Right ventricle myocardium superior (tissue), 1 donor: ENCODE data around the gene N4BP2L2. TPM values are rescaled to one million over a fixed set of nuclear protein-coding genes. Genes with fewer than 3 reads are reported as not detected.

ENCODE experiments used
- ATAC-seq: fragments of 200-7000 bp; cut with Tn5 transposase; one replicate; pipeline ENCODE4 v1.9.1; 2020; ENCODE audit warnings: mild to moderate bottlenecking; ENCODE audit not compliant: poor library complexity
- DNase-seq: peaks from one replicate; pipeline ENCODE4 v3.0.0-alpha.2; 2020
- intact Hi-C: fragments of 100-400 bp; cut with DNase I; formaldehyde crosslinking; loops from one replicate; pipeline ENCODE4 v1.11.2; 2022
- total RNA-seq: library from RNA; stranded (reverse); fragmentation: NEBNext Ultra II Directional; extraction: Animal tissue kit (Norgen Biotek cat#: 25700); gene quantifications from one replicate; pipeline ENCODE4 v1.2.1, GENCODE V29; 2021
- donor health status: DM: no; HTN: yes; CAD: no; lungs with severe emphysema.

Gene N4BP2L2
- total RNA-seq, 1 donor from 2014 or later, result 123 TPM

- intact Hi-C loops, result no loop called here
- no peak for ATAC-seq
- DNase-seq, result no peak
Observed at GRCh38 chr13:32431361-32431760, 107.2 kb downstream of the N4BP2L2 start.

- ATAC-seq (no peak), DNase-seq (no peak)
- intact Hi-C loops, result no loop called here
Observed at GRCh38 chr13:32430018-32430747, 108.4 kb downstream of the N4BP2L2 start.

- ATAC-seq, result no peak
- no peak for DNase-seq
- intact Hi-C loops, result no loop called here
Observed at GRCh38 chr13:32429433-32429909, 109.1 kb downstream of the N4BP2L2 start.

- ATAC-seq, result peak; percentile 25
- intact Hi-C loops, result no loop called here
- DNase-seq, result no peak
Observed at GRCh38 chr13:32428581-32429432, 109.8 kb downstream of the N4BP2L2 start.

- peak; percentile 78 for DNase-seq
- ATAC-seq, result peak; percentile 73
- intact Hi-C loops, result no loop called here
Observed at GRCh38 chr13:32427852-32428580, 110.6 kb downstream of the N4BP2L2 start, which contains the start of gene N4BP2L1. Gene N4BP2L1 (minus strand): TSS chr13:32428130. CDS start chr13:32428082, 48 bp downstream.

- peak; percentile 63 for DNase-seq
- ATAC-seq, result peak; percentile 40
- intact Hi-C loops, result no loop called here
Observed at GRCh38 chr13:32426990-32427851, 111.4 kb downstream of the N4BP2L2 start.

GRCh38 chr13:32426191-32426989, 112.2 kb downstream of the N4BP2L2 start:
- DNase-seq, result no peak
- ATAC-seq, result peak; percentile 36
- intact Hi-C loops, result no loop called here

GRCh38 chr13:32425158-32425557, 113.4 kb downstream of the N4BP2L2 start:
- intact Hi-C loops, result no loop called here
- ATAC-seq (no peak), DNase-seq (no peak)

GRCh38 chr13:32423592-32423991, 115.0 kb downstream of the N4BP2L2 start:
- intact Hi-C loops, result no loop called here
- no peak for ATAC-seq
- DNase-seq, result no peak

- no peak for ATAC-seq
- intact Hi-C loops, result no loop called here
- no peak for DNase-seq
Observed at GRCh38 chr13:32419862-32420261, 118.7 kb downstream of the N4BP2L2 start.

GRCh38 chr13:32417995-32418394, 120.6 kb downstream of the N4BP2L2 start:
- ATAC-seq, result no peak
- intact Hi-C loops, result no loop called here
- no peak for DNase-seq

GRCh38 chr13:32415019-32415418, 123.6 kb downstream of the N4BP2L2 start:
- intact Hi-C loops, result no loop called here
- ATAC-seq (no peak), DNase-seq (no peak)

- ATAC-seq (no peak), DNase-seq (no peak)
- intact Hi-C loops, result no loop called here
Observed at GRCh38 chr13:32414580-32414979, 124.0 kb downstream of the N4BP2L2 start.

GRCh38 chr13:32413284-32413683, 125.3 kb downstream of the N4BP2L2 start:
- ATAC-seq (no peak), DNase-seq (no peak)
- intact Hi-C loops, result no loop called here

- ATAC-seq (peak; percentile 94), DNase-seq (peak; percentile 65)
- intact Hi-C loops, result no loop called here
Observed at GRCh38 chr13:32409561-32410421, 128.8 kb downstream of the N4BP2L2 start.

- intact Hi-C loops, result no loop called here
- DNase-seq, result no peak
- no peak for ATAC-seq
Observed at GRCh38 chr13:32409001-32409313, 129.6 kb downstream of the N4BP2L2 start.
